GM20000 (cell line): ENCODE results near the gene S1PR4.
A peak's percentile ranks its signal among the peaks of the same experiment; 100 is the strongest.

Source experiments
- DNase-seq: peaks from one replicate; pipeline ENCODE4 v3.0.0; 2012; ENCODE audit warnings: low spot score
- TF ChIP-seq, protein P1 (sequence below): IDR thresholded peaks from 2 replicates; pipeline ENCODE4 v1.5.1; 2012; ENCODE audit warnings: mild to moderate bottlenecking, control low read depth; ENCODE audit errors: extremely low read depth, missing control alignments

Gene S1PR4, protein sequence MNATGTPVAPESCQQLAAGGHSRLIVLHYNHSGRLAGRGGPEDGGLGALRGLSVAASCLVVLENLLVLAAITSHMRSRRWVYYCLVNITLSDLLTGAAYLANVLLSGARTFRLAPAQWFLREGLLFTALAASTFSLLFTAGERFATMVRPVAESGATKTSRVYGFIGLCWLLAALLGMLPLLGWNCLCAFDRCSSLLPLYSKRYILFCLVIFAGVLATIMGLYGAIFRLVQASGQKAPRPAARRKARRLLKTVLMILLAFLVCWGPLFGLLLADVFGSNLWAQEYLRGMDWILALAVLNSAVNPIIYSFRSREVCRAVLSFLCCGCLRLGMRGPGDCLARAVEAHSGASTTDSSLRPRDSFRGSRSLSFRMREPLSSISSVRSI

DNA sequence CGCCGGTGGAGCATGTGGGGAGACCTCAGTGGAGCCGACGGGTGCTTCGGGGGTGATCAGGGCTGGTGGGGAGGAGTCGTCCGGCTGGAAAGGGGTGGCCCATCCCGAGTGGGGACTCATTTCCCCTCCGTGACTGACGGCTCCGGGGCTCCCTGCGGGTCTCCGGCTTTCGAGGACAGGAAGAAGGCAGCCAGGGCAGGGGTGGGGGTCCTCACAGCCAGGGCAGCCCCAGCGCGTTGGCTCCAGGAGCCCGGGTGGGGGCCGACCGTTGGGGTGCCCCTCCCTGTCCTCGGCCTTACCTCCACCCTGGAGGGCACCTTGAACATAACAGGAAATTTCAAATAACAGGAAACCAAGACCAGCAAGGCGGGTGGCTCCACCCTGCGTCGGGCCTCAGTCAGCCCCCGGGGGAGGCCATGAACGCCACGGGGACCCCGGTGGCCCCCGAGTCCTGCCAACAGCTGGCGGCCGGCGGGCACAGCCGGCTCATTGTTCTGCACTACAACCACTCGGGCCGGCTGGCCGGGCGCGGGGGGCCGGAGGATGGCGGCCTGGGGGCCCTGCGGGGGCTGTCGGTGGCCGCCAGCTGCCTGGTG, at the start of gene S1PR4:
S1PR4 (plus strand) TSS at position 393 of the 596 bp plus-strand sequence; CDS start at position 417, 24 bp downstream.
- peak; percentile 85 for DNase-seq
- TF ChIP-seq, protein P1, sequence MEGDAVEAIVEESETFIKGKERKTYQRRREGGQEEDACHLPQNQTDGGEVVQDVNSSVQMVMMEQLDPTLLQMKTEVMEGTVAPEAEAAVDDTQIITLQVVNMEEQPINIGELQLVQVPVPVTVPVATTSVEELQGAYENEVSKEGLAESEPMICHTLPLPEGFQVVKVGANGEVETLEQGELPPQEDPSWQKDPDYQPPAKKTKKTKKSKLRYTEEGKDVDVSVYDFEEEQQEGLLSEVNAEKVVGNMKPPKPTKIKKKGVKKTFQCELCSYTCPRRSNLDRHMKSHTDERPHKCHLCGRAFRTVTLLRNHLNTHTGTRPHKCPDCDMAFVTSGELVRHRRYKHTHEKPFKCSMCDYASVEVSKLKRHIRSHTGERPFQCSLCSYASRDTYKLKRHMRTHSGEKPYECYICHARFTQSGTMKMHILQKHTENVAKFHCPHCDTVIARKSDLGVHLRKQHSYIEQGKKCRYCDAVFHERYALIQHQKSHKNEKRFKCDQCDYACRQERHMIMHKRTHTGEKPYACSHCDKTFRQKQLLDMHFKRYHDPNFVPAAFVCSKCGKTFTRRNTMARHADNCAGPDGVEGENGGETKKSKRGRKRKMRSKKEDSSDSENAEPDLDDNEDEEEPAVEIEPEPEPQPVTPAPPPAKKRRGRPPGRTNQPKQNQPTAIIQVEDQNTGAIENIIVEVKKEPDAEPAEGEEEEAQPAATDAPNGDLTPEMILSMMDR, result no peak

DNA sequence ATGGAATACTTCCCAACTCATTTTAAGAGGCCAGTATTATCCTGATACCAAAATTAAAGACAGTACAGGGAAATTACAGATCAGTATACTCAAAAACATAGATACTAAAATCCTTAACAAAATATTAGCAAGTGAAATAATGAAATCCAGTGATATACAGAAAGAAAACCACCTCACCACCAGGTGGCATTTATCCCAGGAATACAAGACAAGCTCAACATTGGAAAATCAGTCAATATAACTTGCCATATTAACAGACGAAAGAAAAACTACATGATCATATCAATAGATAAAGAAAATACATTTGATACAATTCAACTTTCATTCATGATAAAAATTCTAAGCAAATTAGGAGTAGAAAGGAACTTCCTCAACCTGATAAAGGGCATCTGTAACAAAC, 49.5 kb upstream of the S1PR4 start:
- TF ChIP-seq, protein P1, result peak; percentile 19
- DNase-seq, result no peak

DNA sequence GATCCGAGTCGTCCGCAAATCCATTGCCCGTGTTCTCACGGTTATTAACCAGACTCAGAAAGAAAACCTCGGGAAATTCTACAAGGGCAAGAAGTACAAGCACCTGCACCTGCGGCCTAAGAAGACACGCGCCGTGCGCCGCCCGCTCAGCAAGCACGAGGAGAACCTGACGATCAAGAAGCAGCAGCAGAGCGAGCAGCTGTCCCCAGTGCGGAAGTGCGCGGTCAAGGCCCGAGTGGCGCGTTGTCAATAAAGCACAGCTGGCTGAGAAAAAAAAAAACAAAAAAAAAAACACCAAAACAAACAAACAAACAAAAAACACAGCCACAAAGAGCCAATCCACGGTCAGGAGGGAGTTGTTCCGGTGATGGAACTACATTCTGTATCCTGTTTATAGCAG, 47.4 kb upstream of the S1PR4 start:
- DNase-seq, result no peak
- TF ChIP-seq, protein P1, result no peak

DNA sequence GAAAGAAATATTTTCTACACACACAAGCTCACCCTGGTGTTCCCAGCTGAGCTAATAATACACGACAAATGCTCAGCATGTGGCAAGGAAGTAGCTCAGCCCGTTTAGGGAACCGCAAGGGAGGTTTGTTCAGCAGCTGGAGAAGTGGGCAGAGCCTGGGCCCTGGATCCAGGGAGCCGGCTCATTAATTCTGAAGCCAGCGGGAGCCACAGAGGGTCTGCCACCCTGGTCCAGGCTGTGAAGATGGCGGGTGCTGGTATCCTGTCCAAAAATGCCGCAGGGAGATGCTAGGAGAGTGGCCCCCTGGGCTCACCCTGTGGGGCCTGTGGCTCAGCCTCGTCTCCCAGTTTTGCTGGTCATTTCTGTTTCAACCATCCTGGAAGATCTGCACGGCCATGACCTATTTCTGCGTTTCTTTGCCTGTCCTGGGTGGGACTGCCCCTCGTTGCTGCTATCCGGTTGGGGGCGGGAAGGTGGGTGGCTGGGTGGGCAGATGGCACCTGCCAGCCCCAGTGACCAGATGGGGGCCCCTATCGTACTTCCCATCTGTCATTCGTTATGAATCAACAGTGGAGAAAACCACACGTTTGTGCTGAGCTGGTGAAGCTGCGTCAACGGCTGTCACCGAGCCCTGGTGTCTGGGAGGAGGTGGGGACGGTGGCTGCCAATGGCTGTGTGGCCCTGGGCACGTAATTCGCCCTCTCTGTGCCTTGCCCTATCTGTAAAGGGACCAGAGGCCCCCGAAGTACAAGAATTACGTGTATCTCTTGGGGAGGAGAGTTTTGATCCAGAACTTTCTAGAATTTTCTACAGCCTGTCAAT, 45.4 kb upstream of the S1PR4 start:
- TF ChIP-seq, protein P1, result no peak
- peak; percentile 85 for DNase-seq

- no peak for DNase-seq
Observed at GRCh38 chr19:3133793-3134116, 44.8 kb upstream of the S1PR4 start.

DNA sequence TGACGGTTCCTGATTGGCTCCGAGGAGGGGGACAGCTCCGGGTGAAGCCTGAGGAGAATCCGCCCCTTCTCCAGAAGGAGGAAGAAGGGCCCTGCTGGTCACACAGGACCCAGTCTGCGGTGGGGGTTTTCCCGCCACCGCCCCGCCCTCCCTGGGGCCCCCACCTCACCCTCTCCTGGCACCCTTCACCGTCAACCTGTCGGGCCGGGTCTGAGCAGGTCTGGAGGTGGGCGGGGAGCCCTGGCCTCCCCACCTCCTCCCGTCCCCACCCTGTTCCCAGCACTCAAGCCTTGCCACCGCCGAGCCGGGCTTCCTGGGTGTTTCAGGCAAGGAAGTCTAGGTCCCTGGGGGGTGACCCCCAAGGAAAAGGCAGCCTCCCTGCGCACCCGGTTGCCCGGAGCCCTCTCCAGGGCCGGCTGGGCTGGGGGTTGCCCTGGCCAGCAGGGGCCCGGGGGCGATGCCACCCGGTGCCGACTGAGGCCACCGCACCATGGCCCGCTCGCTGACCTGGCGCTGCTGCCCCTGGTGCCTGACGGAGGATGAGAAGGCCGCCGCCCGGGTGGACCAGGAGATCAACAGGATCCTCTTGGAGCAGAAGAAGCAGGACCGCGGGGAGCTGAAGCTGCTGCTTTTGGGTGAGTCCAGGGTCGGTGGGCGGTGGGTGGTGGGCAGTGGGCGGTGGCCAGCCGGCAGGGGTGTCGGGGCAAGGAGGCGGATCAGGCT, 42.4 kb upstream of the S1PR4 start, which contains the start of gene GNA15:
GNA15 (plus strand) TSS at position 73 of the 723 bp plus-strand sequence; CDS start at position 491, 418 bp downstream.
- peak; percentile 83 for DNase-seq

More at GRCh38 chr19:3133793-3134116, 44.8 kb upstream of the S1PR4 start:
- TF ChIP-seq, protein P1, result no peak

More for the DNA sequence above, 42.4 kb upstream of the S1PR4 start, which contains the start of gene GNA15:
- TF ChIP-seq, protein P1, result no peak
